Stimulated activated naive B cell treated with anti-CD40 and anti-IgM and Interleukin-4, amounts not matched to agents 10 μg/mL and 1 μg/mL and 100 μg/mL, for 72 hours (primary cell): Measurements from ENCODE around the gene L1TD1.
"Not testable (repeated sequence)": the region's sequence is repeated elsewhere in the genome, so short reads cannot be mapped to it uniquely, and the experiment has no call there.

Experiments
- ATAC-seq, 2 donors: fragments of 150-1000 bp; cut with Tn5 transposase; replicated peaks; 2 replicates each; pipeline ENCODE4 v1.10.0; 2021; ENCODE audit warnings: moderate library complexity in 1 of 2
- DNase-seq: peaks from one replicate; pipeline ENCODE4 v3.0.0; 2021
- H3K27ac Mint-ChIP-seq: one replicate; pipeline ENCODE4 v1.8.0; 2022; ENCODE audit warnings: mild to moderate bottlenecking, mixed read lengths
- H3K27me3 Mint-ChIP-seq, 2 donors: one replicate each; pipeline ENCODE4 v1.8.0; 2022; ENCODE audit warnings: mixed read lengths in 2 of 2
- H3K36me3 Mint-ChIP-seq, 2 donors: one replicate each; pipeline ENCODE4 v1.8.0; 2022; ENCODE audit warnings: mixed read lengths in 2 of 2, mild to moderate bottlenecking in 1 of 2
- H3K4me1 Mint-ChIP-seq, 2 donors: one replicate each; pipeline ENCODE4 v1.8.0; 2022; ENCODE audit warnings: mixed read lengths in 2 of 2, mild to moderate bottlenecking in 1 of 2
- H3K4me3 Mint-ChIP-seq, 2 donors: one replicate each; pipeline ENCODE4 v1.8.0; 2022; ENCODE audit warnings: mild to moderate bottlenecking in 2 of 2, mixed read lengths in 2 of 2, moderate library complexity in 1 of 2
- H3K9me3 Mint-ChIP-seq, 2 donors: one replicate each; pipeline ENCODE4 v1.8.0; 2022; ENCODE audit warnings: mixed read lengths in 2 of 2, mild to moderate bottlenecking in 1 of 2

Gene L1TD1

GRCh38 chr1:62212411-62212810 lies 17.8 kb downstream of the L1TD1 start:
- Mint-ChIP-seq H3K4me1 (no peaks in the 10 kb centered on the region), H3K4me3 (no peak overlapping the region), H3K9me3 (peaks cover 13 to 16% of the 10 kb centered on the region in 2 donors), H3K27me3 (no peaks in the 10 kb centered on the region), H3K27ac (no peak overlapping the region), H3K36me3 (peaks cover 1 to 4% of the 10 kb centered on the region in 2 donors)
- DNase-seq (no peak), ATAC-seq (no peak)

GRCh38 chr1:62213075-62213914 lies 18.6 kb downstream of the L1TD1 start:
- no peaks in the 10 kb centered on the region for H3K27me3 Mint-ChIP-seq
- no peak overlapping the region for H3K27ac Mint-ChIP-seq
- H3K4me3 Mint-ChIP-seq = no peak overlapping the region
- DNase-seq (no peak), ATAC-seq (no peak)
- H3K9me3 Mint-ChIP-seq = peaks cover 13 to 16% of the 10 kb centered on the region in 2 donors
- no peaks in the 10 kb centered on the region for H3K4me1 Mint-ChIP-seq
- H3K36me3 Mint-ChIP-seq = peaks cover 1 to 4% of the 10 kb centered on the region in 2 donors

GRCh38 chr1:62218604-62219003 lies 24.0 kb downstream of the L1TD1 start:
- H3K4me1 Mint-ChIP-seq = no peaks in the 10 kb centered on the region
- ATAC-seq = no peak
- DNase-seq = no peak

GRCh38 chr1:62220456-62220855 lies 25.8 kb downstream of the L1TD1 start:
- DNase-seq, H3K27me3 Mint-ChIP-seq, H3K36me3 Mint-ChIP-seq, H3K4me3 Mint-ChIP-seq, H3K27ac Mint-ChIP-seq, H3K9me3 Mint-ChIP-seq, ATAC-seq, H3K4me1 Mint-ChIP-seq: not testable (repeated sequence)

More at GRCh38 chr1:62218604-62219003, 24.0 kb downstream of the L1TD1 start:
- no peak overlapping the region for H3K4me3 Mint-ChIP-seq
- peak overlapping the region; percentile 42 for H3K27ac Mint-ChIP-seq
- H3K36me3 Mint-ChIP-seq = no peaks in the 10 kb centered on the region
- no peaks in the 10 kb centered on the region for H3K27me3 Mint-ChIP-seq
- H3K9me3 Mint-ChIP-seq = peaks cover 0 to 2% of the 10 kb centered on the region in 2 donors

- no peaks in the 10 kb centered on the region for H3K36me3 Mint-ChIP-seq
- no peak overlapping the region for H3K4me3 Mint-ChIP-seq
- ATAC-seq (no peak), DNase-seq (no peak)
- no peaks in the 10 kb centered on the region for H3K9me3 Mint-ChIP-seq
- no peak overlapping the region for H3K27ac Mint-ChIP-seq
- no peaks in the 10 kb centered on the region for H3K27me3 Mint-ChIP-seq
- H3K4me1 Mint-ChIP-seq = no peaks in the 10 kb centered on the region
Measured at GRCh38 chr1:62221171-62221570, 26.5 kb downstream of the L1TD1 start.

- Mint-ChIP-seq H3K27ac (no peak overlapping the region), H3K9me3 (no peaks in the 10 kb centered on the region), H3K4me3 (no peak overlapping the region), H3K4me1 (no peaks in the 10 kb centered on the region), H3K36me3 (no peaks in the 10 kb centered on the region), H3K27me3 (no peaks in the 10 kb centered on the region)
- DNase-seq (no peak), ATAC-seq (no peak)
Measured at GRCh38 chr1:62222321-62222720, 27.7 kb downstream of the L1TD1 start.

GRCh38 chr1:62224182-62224581 lies 29.5 kb downstream of the L1TD1 start:
- ATAC-seq (no peak), DNase-seq (no peak)
- Mint-ChIP-seq H3K36me3 (no peaks in the 10 kb centered on the region), H3K4me1 (no peaks in the 10 kb centered on the region), H3K27me3 (no peaks in the 10 kb centered on the region), H3K27ac (no peak overlapping the region), H3K9me3 (no peaks in the 10 kb centered on the region), H3K4me3 (no peak overlapping the region)

- peaks cover 0 to 4% of the 10 kb centered on the region in 2 donors for H3K27me3 Mint-ChIP-seq
- ATAC-seq (no peak), DNase-seq (no peak)
- H3K36me3 Mint-ChIP-seq = no peaks in the 10 kb centered on the region
- no peak overlapping the region for H3K4me3 Mint-ChIP-seq
- no peaks in the 10 kb centered on the region for H3K4me1 Mint-ChIP-seq
- H3K27ac Mint-ChIP-seq = no peak overlapping the region
- no peaks in the 10 kb centered on the region for H3K9me3 Mint-ChIP-seq
Measured at GRCh38 chr1:62227496-62227895, 32.8 kb downstream of the L1TD1 start.

- no peak overlapping the region for H3K27ac Mint-ChIP-seq
Measured at GRCh38 chr1:62228136-62228882, 33.7 kb downstream of the L1TD1 start.

GRCh38 chr1:62228883-62229187 lies 34.2 kb downstream of the L1TD1 start:
- ATAC-seq (no peak), DNase-seq (no peak)
- H3K27me3 Mint-ChIP-seq = peaks cover 0 to 4% of the 10 kb centered on the region in 2 donors
- H3K4me3 Mint-ChIP-seq = no peak overlapping the region
- H3K9me3 Mint-ChIP-seq = no peaks in the 10 kb centered on the region
- H3K27ac Mint-ChIP-seq = no peak overlapping the region
- H3K4me1 Mint-ChIP-seq = no peaks in the 10 kb centered on the region
- H3K36me3 Mint-ChIP-seq = no peaks in the 10 kb centered on the region

More at GRCh38 chr1:62228136-62228882, 33.7 kb downstream of the L1TD1 start:
- Mint-ChIP-seq H3K36me3 (no peaks in the 10 kb centered on the region), H3K4me3 (no peak overlapping the region), H3K4me1 (no peaks in the 10 kb centered on the region), H3K9me3 (no peaks in the 10 kb centered on the region), H3K27me3 (peaks cover 0 to 4% of the 10 kb centered on the region in 2 donors)
- DNase-seq (no peak), ATAC-seq (no peak)

- H3K4me1 Mint-ChIP-seq = no peaks in the 10 kb centered on the region
Measured at GRCh38 chr1:62229468-62229867, 34.8 kb downstream of the L1TD1 start.

GRCh38 chr1:62229932-62230331 lies 35.3 kb downstream of the L1TD1 start:
- Mint-ChIP-seq H3K4me3 (no peak overlapping the region), H3K27ac (no peak overlapping the region), H3K4me1 (no peaks in the 10 kb centered on the region), H3K36me3 (no peaks in the 10 kb centered on the region), H3K9me3 (no peaks in the 10 kb centered on the region), H3K27me3 (peaks cover 0 to 4% of the 10 kb centered on the region in 2 donors)
- ATAC-seq (no peak), DNase-seq (no peak)

More at GRCh38 chr1:62229468-62229867, 34.8 kb downstream of the L1TD1 start:
- H3K27ac Mint-ChIP-seq = no peak overlapping the region
- no peak for DNase-seq
- no peaks in the 10 kb centered on the region for H3K9me3 Mint-ChIP-seq
- peaks cover 0 to 4% of the 10 kb centered on the region in 2 donors for H3K27me3 Mint-ChIP-seq
- H3K36me3 Mint-ChIP-seq = no peaks in the 10 kb centered on the region
- H3K4me3 Mint-ChIP-seq = no peak overlapping the region
- ATAC-seq = no peak

- no peak for ATAC-seq
- H3K36me3 Mint-ChIP-seq = no peaks in the 10 kb centered on the region
- no peaks in the 10 kb centered on the region for H3K9me3 Mint-ChIP-seq
- H3K27ac Mint-ChIP-seq = no peak overlapping the region
- peaks cover 0 to 4% of the 10 kb centered on the region in 2 donors for H3K27me3 Mint-ChIP-seq
- no peak for DNase-seq
- H3K4me3 Mint-ChIP-seq = no peak overlapping the region
- no peaks in the 10 kb centered on the region for H3K4me1 Mint-ChIP-seq
Measured at GRCh38 chr1:62230718-62231117, 36.1 kb downstream of the L1TD1 start.

- no peak for DNase-seq
- Mint-ChIP-seq H3K27me3 (peaks cover 0 to 4% of the 10 kb centered on the region in 2 donors), H3K4me3 (no peak overlapping the region)
Measured at GRCh38 chr1:62232871-62233278, 38.2 kb downstream of the L1TD1 start.

GRCh38 chr1:62233926-62234450 lies 39.3 kb downstream of the L1TD1 start:
- Mint-ChIP-seq H3K27me3 (peaks cover 0 to 4% of the 10 kb centered on the region in 2 donors), H3K9me3 (no peaks in the 10 kb centered on the region), H3K36me3 (no peaks in the 10 kb centered on the region), H3K27ac (no peak overlapping the region), H3K4me1 (peaks cover 0 to 2% of the 10 kb centered on the region in 2 donors), H3K4me3 (no peak overlapping the region)
- no peak for DNase-seq
- ATAC-seq = no peak

More at GRCh38 chr1:62232871-62233278, 38.2 kb downstream of the L1TD1 start:
- Mint-ChIP-seq H3K9me3 (no peaks in the 10 kb centered on the region), H3K36me3 (no peaks in the 10 kb centered on the region), H3K4me1 (no peaks in the 10 kb centered on the region), H3K27ac (no peak overlapping the region)
- no peak for ATAC-seq
